GM10847 (cell line): ENCODE measurements around the gene DDX47.

Experiments used
- POLR2A ChIP-seq: IDR thresholded peaks from 2 replicates; pipeline ENCODE4 v1.6.1; 2011; ENCODE audit not compliant: insufficient read length; ENCODE audit errors: extremely low read depth

Gene DDX47

GRCh38 chr12:12877153-12877768, 64.1 kb downstream of the DDX47 start:
- TF ChIP-seq POLR2A = no peak

- no peak for TF ChIP-seq POLR2A
These were observed 64.8 kb downstream of the DDX47 start for GRCh38 chr12:12877781-12878455.
